WTC11 (cell line): Measurements from ENCODE around the gene MTHFD1L.

Source experiments
- ETV6 ChIP-seq: sonication (generic); formaldehyde crosslinking; IDR thresholded peaks from 2 replicates; pipeline ENCODE4 v1.8.1; 2022; ENCODE audit warnings: mild to moderate bottlenecking, missing genetic modification reagents
- FOXJ3 ChIP-seq: sonication (generic); formaldehyde crosslinking; IDR thresholded peaks from 2 replicates; pipeline ENCODE4 v1.9.0; 2021; ENCODE audit warnings: missing genetic modification reagents, mild to moderate bottlenecking, borderline replicate concordance
- NR2C2 ChIP-seq: sonication (generic); formaldehyde crosslinking; IDR thresholded peaks from 2 replicates; pipeline ENCODE4 v1.8.0; 2022; ENCODE audit warnings: mild to moderate bottlenecking, missing genetic modification reagents
- SP1 ChIP-seq: sonication (generic); formaldehyde crosslinking; conservative IDR thresholded peaks from 2 replicates; pipeline ENCODE4 v1.8.1; 2022; ENCODE audit warnings: missing genetic modification reagents
- ZBTB21 ChIP-seq: sonication (generic); formaldehyde crosslinking; IDR thresholded peaks from 2 replicates; pipeline ENCODE4 v1.8.1; 2023; ENCODE audit warnings: mild to moderate bottlenecking, missing genetic modification reagents, borderline replicate concordance
- ZNF138 ChIP-seq: sonication (generic); formaldehyde crosslinking; conservative IDR thresholded peaks from 2 replicates; pipeline ENCODE4 v1.8.1; 2022; ENCODE audit warnings: mild to moderate bottlenecking, moderate library complexity, missing genetic modification reagents
- ZNF263 ChIP-seq: sonication (generic); formaldehyde crosslinking; IDR thresholded peaks from 2 replicates; pipeline ENCODE4 v1.8.1; 2022; ENCODE audit warnings: low read depth, mild to moderate bottlenecking, moderate library complexity, missing genetic modification reagents
- TF ChIP-seq, protein P1 (sequence below): fragments of 200-600 bp; IDR thresholded peaks from 2 replicates; pipeline ENCODE4 v1.8.0; 2022; ENCODE audit warnings: antibody characterized with exemption
- TF ChIP-seq, protein P2 (sequence below): sonication (generic); formaldehyde crosslinking; IDR thresholded peaks from 2 replicates; pipeline ENCODE4 v1.8.0; 2022; ENCODE audit warnings: mild to moderate bottlenecking, missing genetic modification reagents
- TF ChIP-seq, protein P3 (sequence below): sonication (generic); formaldehyde crosslinking; IDR thresholded peaks from 2 replicates; pipeline ENCODE4 v1.8.1; 2023; ENCODE audit warnings: mild to moderate bottlenecking, missing genetic modification reagents, moderate library complexity
- TF ChIP-seq, protein P4 (sequence below): sonication (generic); formaldehyde crosslinking; IDR thresholded peaks from 2 replicates; pipeline ENCODE4 v1.8.1; 2023; ENCODE audit warnings: mild to moderate bottlenecking, missing genetic modification reagents

DNA sequence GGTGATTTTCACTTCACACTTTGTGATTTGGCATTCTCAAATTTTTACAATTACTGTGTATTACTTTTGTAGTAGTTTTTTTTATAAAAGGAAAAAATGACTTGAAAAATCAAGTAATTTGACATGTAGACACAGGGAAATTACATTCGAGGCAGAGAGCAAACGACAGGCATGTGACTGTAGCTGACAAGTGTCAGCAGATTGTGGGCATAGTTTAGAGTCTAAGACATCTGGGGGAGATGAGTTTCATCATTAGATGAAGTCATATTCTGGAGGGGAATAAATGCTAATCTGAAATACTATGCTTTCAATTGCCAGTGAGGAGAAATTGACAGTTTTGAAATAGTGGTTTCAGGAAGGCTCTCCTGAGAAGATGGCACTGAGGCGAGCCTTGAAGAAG, 126.0 kb downstream of the MTHFD1L start:
- TF ChIP-seq, protein P1, sequence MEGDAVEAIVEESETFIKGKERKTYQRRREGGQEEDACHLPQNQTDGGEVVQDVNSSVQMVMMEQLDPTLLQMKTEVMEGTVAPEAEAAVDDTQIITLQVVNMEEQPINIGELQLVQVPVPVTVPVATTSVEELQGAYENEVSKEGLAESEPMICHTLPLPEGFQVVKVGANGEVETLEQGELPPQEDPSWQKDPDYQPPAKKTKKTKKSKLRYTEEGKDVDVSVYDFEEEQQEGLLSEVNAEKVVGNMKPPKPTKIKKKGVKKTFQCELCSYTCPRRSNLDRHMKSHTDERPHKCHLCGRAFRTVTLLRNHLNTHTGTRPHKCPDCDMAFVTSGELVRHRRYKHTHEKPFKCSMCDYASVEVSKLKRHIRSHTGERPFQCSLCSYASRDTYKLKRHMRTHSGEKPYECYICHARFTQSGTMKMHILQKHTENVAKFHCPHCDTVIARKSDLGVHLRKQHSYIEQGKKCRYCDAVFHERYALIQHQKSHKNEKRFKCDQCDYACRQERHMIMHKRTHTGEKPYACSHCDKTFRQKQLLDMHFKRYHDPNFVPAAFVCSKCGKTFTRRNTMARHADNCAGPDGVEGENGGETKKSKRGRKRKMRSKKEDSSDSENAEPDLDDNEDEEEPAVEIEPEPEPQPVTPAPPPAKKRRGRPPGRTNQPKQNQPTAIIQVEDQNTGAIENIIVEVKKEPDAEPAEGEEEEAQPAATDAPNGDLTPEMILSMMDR: no peak
- no peak for TF ChIP-seq FOXJ3 (CRISPR knock-in tag)
- no peak for TF ChIP-seq ETV6 (CRISPR knock-in tag)
- no peak for TF ChIP-seq SP1 (CRISPR knock-in tag)
- no peak for TF ChIP-seq NR2C2 (CRISPR knock-in tag)
- TF ChIP-seq, protein P2, sequence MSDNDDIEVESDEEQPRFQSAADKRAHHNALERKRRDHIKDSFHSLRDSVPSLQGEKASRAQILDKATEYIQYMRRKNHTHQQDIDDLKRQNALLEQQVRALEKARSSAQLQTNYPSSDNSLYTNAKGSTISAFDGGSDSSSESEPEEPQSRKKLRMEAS (CRISPR knock-in tag): no peak
- no peak for TF ChIP-seq ZBTB21 (CRISPR knock-in tag)
- no peak for TF ChIP-seq ZNF263 (CRISPR knock-in tag)
- TF ChIP-seq, protein P3, sequence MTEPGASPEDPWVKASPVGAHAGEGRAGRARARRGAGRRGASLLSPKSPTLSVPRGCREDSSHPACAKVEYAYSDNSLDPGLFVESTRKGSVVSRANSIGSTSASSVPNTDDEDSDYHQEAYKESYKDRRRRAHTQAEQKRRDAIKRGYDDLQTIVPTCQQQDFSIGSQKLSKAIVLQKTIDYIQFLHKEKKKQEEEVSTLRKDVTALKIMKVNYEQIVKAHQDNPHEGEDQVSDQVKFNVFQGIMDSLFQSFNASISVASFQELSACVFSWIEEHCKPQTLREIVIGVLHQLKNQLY (CRISPR knock-in tag): no peak
- TF ChIP-seq, protein P4, sequence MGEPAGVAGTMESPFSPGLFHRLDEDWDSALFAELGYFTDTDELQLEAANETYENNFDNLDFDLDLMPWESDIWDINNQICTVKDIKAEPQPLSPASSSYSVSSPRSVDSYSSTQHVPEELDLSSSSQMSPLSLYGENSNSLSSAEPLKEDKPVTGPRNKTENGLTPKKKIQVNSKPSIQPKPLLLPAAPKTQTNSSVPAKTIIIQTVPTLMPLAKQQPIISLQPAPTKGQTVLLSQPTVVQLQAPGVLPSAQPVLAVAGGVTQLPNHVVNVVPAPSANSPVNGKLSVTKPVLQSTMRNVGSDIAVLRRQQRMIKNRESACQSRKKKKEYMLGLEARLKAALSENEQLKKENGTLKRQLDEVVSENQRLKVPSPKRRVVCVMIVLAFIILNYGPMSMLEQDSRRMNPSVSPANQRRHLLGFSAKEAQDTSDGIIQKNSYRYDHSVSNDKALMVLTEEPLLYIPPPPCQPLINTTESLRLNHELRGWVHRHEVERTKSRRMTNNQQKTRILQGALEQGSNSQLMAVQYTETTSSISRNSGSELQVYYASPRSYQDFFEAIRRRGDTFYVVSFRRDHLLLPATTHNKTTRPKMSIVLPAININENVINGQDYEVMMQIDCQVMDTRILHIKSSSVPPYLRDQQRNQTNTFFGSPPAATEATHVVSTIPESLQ (CRISPR knock-in tag): no peak
- no peak for TF ChIP-seq ZNF138 (CRISPR knock-in tag)
